ENCODE measurements around the gene UROC1. TPM values are rescaled to one million over a fixed set of nuclear protein-coding genes. Genes with fewer than 3 reads are reported as not detected.

UROC1 gene
- total and polyA plus RNA-seq, 2 experiments from 2014 or later, result not detected

GRCh38 chr3:126519506-126520455 is 2.2 kb upstream of the UROC1 start:
- peaks cover 14% of the 10 kb centered on the region for H3K27me3 ChIP-seq (ENCODE audit: insufficient read depth)
- no peak overlapping the region for H3K27ac Mint-ChIP-seq
- no peak overlapping the region for H3K4me2 ChIP-seq
- no peaks in the 10 kb centered on the region for H3K36me3 ChIP-seq (ENCODE audit: insufficient read depth)
- no peaks in the 10 kb centered on the region for H3K9me3 Mint-ChIP-seq
- H3K4me3 Mint-ChIP-seq, result no peak overlapping the region
- no peak for DNase-seq (ENCODE audit: low spot score)
- H3K4me1 ChIP-seq (ENCODE audit: insufficient read depth), result 0 out of 2 replicates have a peak, but pooled peaks cover 4% of the 10 kb centered on the region
- H3K79me2 ChIP-seq (replicated peaks; ENCODE audit: insufficient read depth), result no peaks in the 10 kb centered on the region
- no peaks in the 10 kb centered on the region for H3K9me2 ChIP-seq (ENCODE audit: insufficient read depth)
- H3K27ac ChIP-seq (ENCODE audit: low read depth), result no peak overlapping the region
- no peak for TF ChIP-seq JUNB (IDR thresholded peaks at IDR 0.05; ENCODE audit: unreplicated experiment)
- TF ChIP-seq POLR2AphosphoS5 (IDR thresholded peaks at IDR 0.05; ENCODE audit: low read depth), result no peak
- TF ChIP-seq ZNF331 (CRISPR knock-in tag; IDR thresholded peaks at IDR 0.05; ENCODE audit: low read depth), result no peak
- no peak for TF ChIP-seq CREB1 (CRISPR knock-in tag; IDR thresholded peaks at IDR 0.05; ENCODE audit: low read depth)
- TF ChIP-seq ZNF114 (CRISPR knock-in tag; IDR thresholded peaks at IDR 0.05), result no peak
- TF ChIP-seq EZH2phosphoT487 (IDR thresholded peaks at IDR 0.05; ENCODE audit: unreplicated experiment), result no peak
- TF ChIP-seq ETS1 (IDR thresholded peaks at IDR 0.05), result no peak
- TF ChIP-seq, protein P1, sequence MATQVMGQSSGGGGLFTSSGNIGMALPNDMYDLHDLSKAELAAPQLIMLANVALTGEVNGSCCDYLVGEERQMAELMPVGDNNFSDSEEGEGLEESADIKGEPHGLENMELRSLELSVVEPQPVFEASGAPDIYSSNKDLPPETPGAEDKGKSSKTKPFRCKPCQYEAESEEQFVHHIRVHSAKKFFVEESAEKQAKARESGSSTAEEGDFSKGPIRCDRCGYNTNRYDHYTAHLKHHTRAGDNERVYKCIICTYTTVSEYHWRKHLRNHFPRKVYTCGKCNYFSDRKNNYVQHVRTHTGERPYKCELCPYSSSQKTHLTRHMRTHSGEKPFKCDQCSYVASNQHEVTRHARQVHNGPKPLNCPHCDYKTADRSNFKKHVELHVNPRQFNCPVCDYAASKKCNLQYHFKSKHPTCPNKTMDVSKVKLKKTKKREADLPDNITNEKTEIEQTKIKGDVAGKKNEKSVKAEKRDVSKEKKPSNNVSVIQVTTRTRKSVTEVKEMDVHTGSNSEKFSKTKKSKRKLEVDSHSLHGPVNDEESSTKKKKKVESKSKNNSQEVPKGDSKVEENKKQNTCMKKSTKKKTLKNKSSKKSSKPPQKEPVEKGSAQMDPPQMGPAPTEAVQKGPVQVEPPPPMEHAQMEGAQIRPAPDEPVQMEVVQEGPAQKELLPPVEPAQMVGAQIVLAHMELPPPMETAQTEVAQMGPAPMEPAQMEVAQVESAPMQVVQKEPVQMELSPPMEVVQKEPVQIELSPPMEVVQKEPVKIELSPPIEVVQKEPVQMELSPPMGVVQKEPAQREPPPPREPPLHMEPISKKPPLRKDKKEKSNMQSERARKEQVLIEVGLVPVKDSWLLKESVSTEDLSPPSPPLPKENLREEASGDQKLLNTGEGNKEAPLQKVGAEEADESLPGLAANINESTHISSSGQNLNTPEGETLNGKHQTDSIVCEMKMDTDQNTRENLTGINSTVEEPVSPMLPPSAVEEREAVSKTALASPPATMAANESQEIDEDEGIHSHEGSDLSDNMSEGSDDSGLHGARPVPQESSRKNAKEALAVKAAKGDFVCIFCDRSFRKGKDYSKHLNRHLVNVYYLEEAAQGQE (IDR thresholded peaks at IDR 0.05; ENCODE audit: unreplicated experiment), result no peak
- TF ChIP-seq, protein P2, sequence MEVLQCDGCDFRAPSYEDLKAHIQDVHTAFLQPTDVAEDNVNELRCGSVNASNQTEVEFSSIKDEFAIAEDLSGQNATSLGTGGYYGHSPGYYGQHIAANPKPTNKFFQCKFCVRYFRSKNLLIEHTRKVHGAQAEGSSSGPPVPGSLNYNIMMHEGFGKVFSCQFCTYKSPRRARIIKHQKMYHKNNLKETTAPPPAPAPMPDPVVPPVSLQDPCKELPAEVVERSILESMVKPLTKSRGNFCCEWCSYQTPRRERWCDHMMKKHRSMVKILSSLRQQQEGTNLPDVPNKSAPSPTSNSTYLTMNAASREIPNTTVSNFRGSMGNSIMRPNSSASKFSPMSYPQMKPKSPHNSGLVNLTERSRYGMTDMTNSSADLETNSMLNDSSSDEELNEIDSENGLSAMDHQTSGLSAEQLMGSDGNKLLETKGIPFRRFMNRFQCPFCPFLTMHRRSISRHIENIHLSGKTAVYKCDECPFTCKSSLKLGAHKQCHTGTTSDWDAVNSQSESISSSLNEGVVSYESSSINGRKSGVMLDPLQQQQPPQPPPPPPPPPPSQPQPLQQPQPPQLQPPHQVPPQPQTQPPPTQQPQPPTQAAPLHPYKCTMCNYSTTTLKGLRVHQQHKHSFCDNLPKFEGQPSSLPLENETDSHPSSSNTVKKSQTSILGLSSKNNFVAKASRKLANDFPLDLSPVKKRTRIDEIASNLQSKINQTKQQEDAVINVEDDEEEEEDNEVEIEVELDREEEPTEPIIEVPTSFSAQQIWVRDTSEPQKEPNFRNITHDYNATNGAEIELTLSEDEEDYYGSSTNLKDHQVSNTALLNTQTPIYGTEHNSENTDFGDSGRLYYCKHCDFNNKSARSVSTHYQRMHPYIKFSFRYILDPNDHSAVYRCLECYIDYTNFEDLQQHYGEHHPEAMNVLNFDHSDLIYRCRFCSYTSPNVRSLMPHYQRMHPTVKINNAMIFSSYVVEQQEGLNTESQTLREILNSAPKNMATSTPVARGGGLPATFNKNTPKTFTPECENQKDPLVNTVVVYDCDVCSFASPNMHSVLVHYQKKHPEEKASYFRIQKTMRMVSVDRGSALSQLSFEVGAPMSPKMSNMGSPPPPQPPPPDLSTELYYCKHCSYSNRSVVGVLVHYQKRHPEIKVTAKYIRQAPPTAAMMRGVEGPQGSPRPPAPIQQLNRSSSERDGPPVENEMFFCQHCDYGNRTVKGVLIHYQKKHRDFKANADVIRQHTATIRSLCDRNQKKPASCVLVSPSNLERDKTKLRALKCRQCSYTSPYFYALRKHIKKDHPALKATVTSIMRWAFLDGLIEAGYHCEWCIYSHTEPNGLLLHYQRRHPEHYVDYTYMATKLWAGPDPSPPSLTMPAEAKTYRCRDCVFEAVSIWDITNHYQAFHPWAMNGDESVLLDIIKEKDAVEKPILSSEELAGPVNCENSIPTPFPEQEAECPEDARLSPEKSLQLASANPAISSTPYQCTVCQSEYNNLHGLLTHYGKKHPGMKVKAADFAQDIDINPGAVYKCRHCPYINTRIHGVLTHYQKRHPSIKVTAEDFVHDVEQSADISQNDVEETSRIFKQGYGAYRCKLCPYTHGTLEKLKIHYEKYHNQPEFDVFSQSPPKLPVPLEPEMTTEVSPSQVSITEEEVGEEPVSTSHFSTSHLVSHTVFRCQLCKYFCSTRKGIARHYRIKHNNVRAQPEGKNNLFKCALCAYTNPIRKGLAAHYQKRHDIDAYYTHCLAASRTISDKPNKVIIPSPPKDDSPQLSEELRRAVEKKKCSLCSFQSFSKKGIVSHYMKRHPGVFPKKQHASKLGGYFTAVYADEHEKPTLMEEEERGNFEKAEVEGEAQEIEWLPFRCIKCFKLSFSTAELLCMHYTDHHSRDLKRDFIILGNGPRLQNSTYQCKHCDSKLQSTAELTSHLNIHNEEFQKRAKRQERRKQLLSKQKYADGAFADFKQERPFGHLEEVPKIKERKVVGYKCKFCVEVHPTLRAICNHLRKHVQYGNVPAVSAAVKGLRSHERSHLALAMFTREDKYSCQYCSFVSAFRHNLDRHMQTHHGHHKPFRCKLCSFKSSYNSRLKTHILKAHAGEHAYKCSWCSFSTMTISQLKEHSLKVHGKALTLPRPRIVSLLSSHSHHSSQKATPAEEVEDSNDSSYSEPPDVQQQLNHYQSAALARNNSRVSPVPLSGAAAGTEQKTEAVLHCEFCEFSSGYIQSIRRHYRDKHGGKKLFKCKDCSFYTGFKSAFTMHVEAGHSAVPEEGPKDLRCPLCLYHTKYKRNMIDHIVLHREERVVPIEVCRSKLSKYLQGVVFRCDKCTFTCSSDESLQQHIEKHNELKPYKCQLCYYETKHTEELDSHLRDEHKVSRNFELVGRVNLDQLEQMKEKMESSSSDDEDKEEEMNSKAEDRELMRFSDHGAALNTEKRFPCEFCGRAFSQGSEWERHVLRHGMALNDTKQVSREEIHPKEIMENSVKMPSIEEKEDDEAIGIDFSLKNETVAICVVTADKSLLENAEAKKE (CRISPR knock-in tag; IDR thresholded peaks at IDR 0.05), result no peak
- TF ChIP-seq NANOG (IDR thresholded peaks at IDR 0.05; ENCODE audit: borderline replicate concordance), result no peak
- no peak for TF ChIP-seq EZH2 (IDR thresholded peaks at IDR 0.05; ENCODE audit: low read depth, unreplicated experiment)
- TF ChIP-seq STAT1 (IDR thresholded peaks at IDR 0.05; ENCODE audit: unreplicated experiment), result no peak
- TF ChIP-seq, protein P3, sequence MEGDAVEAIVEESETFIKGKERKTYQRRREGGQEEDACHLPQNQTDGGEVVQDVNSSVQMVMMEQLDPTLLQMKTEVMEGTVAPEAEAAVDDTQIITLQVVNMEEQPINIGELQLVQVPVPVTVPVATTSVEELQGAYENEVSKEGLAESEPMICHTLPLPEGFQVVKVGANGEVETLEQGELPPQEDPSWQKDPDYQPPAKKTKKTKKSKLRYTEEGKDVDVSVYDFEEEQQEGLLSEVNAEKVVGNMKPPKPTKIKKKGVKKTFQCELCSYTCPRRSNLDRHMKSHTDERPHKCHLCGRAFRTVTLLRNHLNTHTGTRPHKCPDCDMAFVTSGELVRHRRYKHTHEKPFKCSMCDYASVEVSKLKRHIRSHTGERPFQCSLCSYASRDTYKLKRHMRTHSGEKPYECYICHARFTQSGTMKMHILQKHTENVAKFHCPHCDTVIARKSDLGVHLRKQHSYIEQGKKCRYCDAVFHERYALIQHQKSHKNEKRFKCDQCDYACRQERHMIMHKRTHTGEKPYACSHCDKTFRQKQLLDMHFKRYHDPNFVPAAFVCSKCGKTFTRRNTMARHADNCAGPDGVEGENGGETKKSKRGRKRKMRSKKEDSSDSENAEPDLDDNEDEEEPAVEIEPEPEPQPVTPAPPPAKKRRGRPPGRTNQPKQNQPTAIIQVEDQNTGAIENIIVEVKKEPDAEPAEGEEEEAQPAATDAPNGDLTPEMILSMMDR (conservative IDR thresholded peaks at IDR 0.05; ENCODE audit: low read depth in 2 of 2), result no peak
- H3K27me3 Mint-ChIP-seq (ENCODE audit: insufficient read depth, low read depth, poor library complexity), result peaks cover 11% of the 10 kb centered on the region
- no peaks in the 10 kb centered on the region for H3F3A ChIP-seq (replicated peaks; ENCODE audit: low read depth)
- no peak overlapping the region for H2AFZ ChIP-seq
- ATAC-seq, result no peak
- no peak overlapping the region for H3K4me3 ChIP-seq
- no peaks in the 10 kb centered on the region for H4K20me1 ChIP-seq (replicated peaks; ENCODE audit: insufficient read depth)
- H3K4me1 Mint-ChIP-seq, result peaks cover 5% of the 10 kb centered on the region; the same call in 2 of the 3 replicates
- no peaks in the 10 kb centered on the region for H3K36me3 Mint-ChIP-seq (ENCODE audit: low read depth)
